GM18526 (cell line): ENCODE data around the gene BEND5.

Source experiments
- POLR2A ChIP-seq: IDR thresholded peaks from 3 replicates; pipeline ENCODE4 v1.6.1; 2011; ENCODE audit not compliant: insufficient read length; ENCODE audit errors: extremely low read depth

BEND5 gene

DNA sequence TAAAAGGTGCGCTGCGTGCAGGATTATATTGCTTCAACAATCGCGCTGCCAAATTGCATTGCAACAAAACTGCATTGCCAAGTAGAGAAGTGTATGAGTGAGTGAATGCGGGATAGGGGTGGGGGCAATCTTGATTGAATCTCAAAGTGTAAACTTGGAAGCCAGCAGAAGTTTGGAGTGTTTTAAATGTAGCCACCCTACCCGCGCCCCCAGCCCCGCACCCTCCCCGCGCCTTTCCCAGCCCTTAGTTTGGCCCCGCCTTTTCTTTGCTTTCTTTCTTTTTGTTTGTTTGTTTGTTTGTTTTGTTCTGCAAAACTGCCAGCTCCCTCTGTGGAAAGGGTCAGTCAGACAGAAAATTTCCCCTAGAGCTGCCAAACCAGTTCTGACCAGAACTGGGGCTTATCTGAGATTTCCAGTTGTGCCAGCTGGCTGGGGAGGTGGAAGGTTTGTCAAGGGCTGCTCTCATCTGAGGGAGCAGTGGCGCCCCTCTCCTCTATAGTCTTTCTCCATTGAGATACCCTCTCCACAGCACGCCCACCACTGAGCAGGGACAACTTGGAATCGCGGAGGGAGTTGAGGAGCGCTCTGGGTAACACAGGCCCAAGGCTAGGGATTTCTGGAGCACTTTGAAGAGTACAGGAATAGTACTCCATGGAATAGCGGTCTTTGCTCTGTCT is 666 bp upstream of the BEND5 start:
- TF ChIP-seq POLR2A = no peak

DNA sequence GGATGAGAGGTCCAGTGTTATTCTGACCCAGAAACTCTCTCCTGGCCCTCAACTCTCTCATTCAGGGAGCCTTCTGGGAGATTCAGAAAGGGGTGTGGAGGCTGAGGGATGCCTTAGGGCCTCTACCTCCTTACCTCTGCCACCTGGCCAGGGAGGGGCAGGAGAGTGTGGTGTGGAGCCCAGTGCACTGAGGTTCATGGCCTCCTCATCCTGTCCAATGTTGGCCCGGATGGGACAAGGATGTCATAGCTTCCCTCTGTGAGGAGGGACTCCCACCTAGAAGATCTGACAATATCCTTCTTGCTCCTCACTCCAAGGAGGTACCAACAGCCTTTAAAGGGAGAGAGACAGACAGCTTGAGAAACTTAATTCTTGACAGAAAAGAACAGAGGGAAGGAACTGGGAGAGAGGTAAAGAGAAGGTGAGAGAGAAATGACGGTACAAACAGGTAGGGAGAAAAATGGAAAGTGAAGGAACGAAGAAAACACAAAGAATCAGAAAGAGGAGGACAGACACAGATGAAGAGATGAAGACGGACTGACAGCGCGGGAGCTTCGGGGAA is 779 bp downstream of the BEND5 start:
- TF ChIP-seq POLR2A = no peak

DNA sequence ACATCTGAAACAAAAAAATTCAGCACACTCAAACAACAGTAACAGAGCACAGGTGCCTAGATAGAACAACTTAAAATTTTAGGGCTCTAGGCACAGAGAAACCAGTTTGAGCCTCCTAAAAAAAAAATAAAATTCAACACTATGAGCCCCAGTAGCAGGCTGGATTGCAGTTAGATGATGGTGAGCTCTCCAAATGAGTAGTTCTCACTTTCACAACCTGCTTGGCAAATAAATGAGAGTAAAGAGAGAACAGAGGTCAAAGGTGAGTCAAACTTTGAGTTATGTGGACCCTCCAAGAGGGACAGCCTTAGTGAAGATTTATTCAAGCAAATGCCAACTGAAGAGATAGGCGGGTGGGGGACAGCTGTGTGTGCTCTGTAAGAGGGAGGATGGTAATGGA is 3.6 kb downstream of the BEND5 start:
- no peak for TF ChIP-seq POLR2A

DNA sequence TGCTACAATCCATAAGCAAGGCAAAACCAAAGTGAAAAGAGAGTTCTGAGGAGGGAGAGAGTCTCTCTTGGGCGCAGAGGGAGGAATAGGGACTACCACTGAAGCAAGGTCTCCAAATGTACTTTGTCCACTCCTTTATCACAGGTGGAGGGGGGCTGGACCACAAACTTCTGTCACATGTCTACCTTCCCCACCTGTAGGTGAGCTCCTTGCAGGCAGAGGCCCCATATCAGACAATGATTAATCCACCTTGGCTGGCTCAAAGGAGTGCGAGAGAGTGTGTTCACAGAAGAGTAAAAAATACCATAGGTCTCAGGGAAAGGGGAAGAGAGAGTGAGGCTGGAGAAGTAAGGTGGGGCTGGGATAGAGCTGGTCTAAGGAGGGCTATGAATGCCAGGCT is 4.5 kb downstream of the BEND5 start:
- no peak for TF ChIP-seq POLR2A

DNA sequence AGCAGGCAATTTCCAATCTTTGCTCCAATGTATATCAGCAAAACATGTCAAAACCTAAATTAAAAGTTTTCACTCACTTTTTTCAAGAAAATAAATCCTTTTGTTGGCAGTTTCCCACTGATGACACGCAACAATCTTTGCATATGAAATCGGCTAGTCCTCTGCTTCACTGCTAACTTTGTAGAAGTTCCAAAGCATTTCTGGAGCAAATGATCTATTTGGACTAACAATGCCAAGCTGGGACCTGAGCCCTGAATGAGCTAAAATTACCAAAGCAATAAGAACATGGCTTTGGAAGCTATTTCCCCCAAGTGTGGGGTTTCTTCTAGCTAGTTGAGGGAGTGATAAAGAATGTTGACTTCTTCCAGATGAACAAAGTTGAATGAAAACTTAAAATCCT is 5.1 kb downstream of the BEND5 start:
- TF ChIP-seq POLR2A = no peak

DNA sequence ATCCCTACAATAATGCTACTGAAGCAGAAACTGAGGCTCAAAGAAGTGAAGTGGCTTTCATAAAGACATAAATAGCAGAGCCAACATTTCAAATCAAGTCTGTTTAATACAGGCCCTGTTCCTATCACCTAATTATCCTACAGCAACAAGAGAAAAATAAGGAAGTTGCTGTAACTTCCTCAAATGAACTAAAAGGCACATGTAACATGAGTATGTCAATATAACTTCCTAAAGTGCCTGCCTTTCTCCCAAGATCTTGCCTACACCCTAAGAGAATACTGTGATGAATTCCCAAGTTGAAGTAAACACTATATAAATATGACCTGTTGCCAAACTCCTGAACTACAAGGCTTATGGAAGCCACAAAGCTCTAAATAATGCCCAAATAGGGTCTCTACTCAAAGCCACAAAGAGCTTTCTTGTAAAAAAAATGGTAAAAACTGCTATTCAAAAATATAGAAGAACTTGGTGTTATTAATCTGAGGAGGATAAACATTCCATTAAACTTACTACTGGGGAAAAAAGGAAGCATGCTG is 8.6 kb downstream of the BEND5 start:
- TF ChIP-seq POLR2A = no peak

DNA sequence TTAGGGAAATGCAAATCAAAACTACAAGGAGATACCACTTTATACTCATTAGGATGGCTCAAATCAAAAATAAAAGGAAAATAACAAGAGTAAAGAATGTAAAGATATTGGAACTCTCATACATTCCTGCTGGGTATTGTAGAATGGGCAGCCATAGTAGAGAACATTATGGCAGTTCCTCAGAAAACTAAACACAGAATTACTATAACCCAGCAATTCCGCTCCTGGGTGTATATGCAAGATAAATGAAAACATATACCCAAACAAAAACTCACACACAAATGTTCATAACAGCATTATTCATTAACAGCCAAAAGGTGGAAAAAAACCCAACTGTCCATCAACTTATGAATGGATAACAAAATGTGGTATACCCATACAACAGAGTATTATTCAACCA is 11.4 kb downstream of the BEND5 start:
- TF ChIP-seq POLR2A = no peak

DNA sequence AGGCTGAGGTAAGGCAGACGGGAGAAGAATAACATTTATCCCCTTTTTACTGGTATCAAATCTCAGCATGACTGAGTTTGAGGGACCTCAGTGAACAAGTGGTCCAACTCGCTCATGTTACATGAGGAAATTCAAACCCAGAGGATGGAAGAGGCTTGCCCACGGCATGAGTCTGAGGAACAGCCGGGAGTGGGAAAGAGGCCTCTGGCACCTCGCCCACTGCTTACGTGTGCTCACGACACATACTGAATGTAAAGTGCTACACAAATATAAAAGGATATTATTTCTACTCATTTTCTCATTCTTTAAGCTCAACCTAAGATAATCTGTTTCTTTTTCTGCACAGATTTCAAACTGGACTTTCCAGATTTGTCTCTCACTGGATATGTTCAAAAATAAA is 14.7 kb downstream of the BEND5 start:
- TF ChIP-seq POLR2A = no peak

DNA sequence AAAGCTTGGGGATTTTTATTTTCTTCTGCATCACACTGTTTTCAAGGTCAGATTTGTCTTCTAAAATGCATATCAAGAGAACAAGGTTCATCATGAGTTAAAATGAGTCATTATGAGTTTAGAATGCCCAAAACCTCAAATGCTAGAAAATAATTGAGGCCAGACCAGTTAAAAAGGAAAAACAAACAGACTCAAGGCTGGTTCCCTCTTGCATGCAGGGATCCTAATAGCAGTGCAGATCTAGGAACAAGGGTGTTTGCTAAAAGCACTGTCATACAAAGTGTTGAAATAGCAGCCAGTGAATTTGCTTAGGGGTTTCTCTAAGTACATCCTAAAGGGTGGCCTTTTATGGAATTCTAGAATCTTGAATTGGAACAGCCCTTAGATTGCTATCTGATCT is 15.3 kb downstream of the BEND5 start:
- no peak for TF ChIP-seq POLR2A

DNA sequence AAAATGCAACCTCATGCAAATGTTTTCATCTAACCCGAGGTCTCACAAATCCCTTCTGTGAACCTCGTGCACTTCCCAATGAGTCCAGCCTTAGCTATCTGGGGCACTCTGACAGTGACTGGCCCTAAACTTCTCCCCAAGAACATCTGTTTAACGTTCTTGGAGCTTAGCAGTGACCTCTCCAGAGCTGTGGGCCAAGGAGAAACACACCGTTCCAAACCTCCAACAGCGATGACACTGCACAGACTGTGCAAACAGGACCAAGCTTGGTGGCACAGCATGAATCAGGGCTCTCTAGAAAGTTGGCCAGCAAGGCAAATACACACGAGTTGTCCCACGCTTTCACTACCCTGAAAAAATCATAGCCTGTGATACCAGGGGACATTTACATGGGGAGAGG is 15.8 kb downstream of the BEND5 start:
- no peak for TF ChIP-seq POLR2A

DNA sequence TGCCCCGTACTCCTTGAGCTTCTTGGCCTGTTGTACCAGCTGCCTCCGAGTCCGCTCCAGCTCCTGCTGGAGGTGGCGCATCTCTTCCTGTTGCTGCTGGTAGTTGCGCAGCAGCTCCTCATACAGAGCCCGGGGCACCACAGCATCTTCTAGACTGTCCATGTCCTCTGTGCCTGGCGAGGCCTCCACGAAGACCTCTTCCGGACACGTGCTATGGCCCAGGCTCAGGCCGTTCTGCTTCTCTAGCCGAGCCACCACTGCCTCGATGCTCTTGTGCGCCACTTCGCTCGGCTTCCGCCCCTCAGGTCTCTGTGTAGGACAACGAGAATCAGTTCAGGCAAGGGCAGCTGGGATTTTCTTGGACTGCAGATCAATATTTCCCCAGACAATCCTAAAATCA is 17.7 kb downstream of the BEND5 start:
- TF ChIP-seq POLR2A = no peak

DNA sequence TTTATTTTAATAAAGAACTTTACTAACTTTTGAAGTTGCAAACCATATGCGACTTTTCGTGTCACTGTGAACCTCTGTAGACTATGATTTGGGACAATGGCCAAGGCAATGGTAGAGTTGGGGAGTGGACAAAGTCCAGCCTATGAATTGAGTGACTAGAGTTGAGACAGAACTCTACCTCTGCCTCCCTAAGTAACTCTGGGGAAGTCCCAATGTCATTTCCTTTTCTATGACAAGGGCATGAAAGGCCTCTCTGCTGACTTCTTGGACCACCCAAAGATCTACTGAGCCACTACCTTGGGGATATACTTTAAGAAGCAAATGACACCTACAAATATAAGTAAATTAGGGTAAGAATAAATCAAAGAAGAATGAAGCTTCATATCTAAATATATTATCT is 19.3 kb downstream of the BEND5 start:
- TF ChIP-seq POLR2A = no peak

DNA sequence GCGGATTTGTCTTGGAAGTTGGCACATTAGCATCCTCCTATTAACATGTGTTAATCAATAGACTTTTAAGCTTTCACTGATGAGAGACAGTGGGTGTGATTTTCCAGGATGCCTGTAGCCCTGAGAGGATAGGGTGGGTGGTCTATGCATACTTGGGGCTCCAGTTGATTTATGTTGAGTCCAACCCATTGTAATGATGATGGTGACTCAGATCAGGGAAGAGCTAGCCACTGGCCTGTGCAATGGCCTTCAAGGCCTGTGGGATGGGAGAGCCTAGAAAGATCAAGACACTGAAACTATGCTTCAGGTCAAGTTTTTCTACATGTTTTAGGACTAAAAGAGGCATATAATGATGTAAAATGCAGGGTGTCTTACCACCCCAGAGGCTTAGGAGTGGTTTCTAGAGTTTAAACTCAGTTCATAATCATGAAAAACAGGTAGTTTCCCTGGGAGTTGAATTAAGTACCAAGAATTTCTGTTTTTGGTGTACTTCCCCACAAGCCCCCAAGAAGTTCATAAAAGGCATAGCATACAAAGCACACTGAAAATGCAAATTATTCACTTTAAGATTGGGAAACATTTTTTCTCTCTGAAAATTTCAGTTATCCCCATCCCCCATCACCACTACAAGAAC is 19.9 kb downstream of the BEND5 start:
- no peak for TF ChIP-seq POLR2A

DNA sequence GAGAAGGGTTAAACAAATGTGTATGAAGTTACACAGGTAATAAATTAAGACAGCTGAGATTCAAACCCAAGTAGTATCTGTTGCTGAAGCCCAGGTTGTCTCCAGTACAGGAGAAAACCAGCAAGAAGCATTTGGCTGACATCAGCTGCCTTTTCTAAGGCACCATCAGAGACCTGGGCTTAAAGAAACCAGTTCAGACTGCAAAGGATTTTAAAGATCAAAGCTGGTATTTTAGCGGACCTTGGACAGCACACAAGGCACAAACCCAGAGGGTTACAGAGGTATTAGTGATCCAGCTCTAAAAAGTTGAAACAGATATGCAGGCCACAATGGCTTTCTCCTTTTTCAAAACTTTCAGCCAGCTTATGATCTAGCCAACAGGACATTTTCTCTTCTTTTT is 23.4 kb downstream of the BEND5 start:
- TF ChIP-seq POLR2A = no peak

DNA sequence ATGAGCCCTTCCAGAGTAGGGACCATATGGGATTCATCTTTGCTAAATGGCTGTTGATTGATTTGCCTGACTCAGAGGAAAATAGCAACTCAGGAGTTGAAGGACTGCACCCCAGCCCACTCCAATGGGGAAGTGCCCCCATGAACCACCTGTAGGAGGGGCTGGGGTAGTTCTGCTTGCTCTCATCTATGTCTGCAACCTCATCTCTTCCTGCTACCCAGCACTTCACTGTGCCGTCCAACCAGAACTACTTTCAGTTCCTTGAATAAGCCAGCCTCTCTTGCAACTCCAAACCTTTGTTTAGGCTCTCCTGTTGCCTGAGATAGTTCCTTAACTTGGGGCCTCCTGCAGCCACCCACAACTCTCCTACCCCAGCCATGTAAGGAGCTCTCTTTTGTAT is 26.6 kb downstream of the BEND5 start:
- TF ChIP-seq POLR2A = no peak

DNA sequence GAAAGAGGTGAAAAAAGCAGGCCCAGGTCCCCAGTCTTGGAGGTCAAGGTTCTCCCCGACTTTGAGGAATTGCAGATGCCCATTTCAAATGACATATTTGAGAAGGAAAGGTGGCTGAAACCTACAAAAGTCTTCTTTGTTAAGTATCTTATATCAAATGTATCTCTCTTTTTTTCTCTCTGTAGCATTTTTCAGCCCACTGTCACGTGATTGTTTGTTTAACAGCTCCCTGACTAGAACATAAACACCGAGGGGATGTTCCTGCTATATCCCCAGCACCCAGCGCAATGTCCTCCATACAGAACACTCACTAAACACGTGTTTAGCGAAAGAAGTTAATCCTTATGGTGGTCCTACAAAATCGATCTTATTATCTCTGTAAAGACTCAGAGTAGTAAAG is 27.6 kb downstream of the BEND5 start:
- no peak for TF ChIP-seq POLR2A

DNA sequence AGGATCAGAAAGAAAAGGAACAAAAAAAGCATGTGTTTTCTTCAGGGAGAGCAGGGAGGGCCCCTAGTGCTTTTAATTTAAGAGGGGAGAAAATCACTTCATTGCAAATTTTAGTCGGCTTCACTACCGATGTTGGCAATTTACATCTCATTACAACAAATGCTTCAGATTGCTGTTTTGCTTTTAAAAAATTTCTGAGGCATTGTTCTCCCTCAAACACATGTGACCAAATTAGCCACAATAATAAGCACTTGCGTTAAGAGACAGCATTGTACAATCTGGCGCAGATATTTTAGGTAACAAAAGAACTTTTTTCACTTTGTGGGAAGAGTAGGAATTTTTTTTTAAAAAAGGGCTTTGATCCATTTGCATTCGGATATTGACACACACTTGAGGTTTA is 29.8 kb downstream of the BEND5 start:
- no peak for TF ChIP-seq POLR2A
